Rectal smooth muscle tissue (tissue), 1 donor: ENCODE data around the gene CAMP.

ENCODE experiments used
- H3K27ac ChIP-seq: one replicate; pipeline ENCODE4 v1.7.0; 2013; ENCODE audit warnings: low read depth, low read length, inconsistent platforms
- H3K27me3 ChIP-seq: one replicate; pipeline ENCODE4 v1.7.0; 2013; ENCODE audit warnings: low read length; ENCODE audit not compliant: control insufficient read depth, insufficient read depth
- H3K36me3 ChIP-seq: one replicate; pipeline ENCODE4 v1.7.0; 2013; ENCODE audit warnings: low read length; ENCODE audit not compliant: control insufficient read depth, insufficient read depth
- H3K4me1 ChIP-seq: one replicate; pipeline ENCODE4 v1.7.0; 2013; ENCODE audit warnings: low read length; ENCODE audit not compliant: control insufficient read depth, insufficient read depth
- H3K4me3 ChIP-seq: one replicate; pipeline ENCODE4 v1.7.0; 2013; ENCODE audit warnings: low read length
- H3K9ac ChIP-seq: one replicate; pipeline ENCODE4 v1.7.0; 2013; ENCODE audit warnings: low read length

The CAMP gene

GRCh38 chr3:48241796-48242455, 18.6 kb downstream of the CAMP start:
- Histone ChIP-seq H3K4me1 (peaks cover 4% of the 10 kb centered on the region), H3K9ac (no peak overlapping the region), H3K27ac (peak overlapping the region; percentile 81), H3K27me3 (no peaks in the 10 kb centered on the region), H3K36me3 (no peaks in the 10 kb centered on the region), H3K4me3 (peak overlapping the region; percentile 95)

GRCh38 chr3:48243886-48244285, 20.6 kb downstream of the CAMP start:
- no peaks in the 10 kb centered on the region for H3K36me3 ChIP-seq
- no peak overlapping the region for H3K9ac ChIP-seq
- H3K27ac ChIP-seq: no peak overlapping the region
- H3K4me3 ChIP-seq: no peak overlapping the region
- no peaks in the 10 kb centered on the region for H3K27me3 ChIP-seq
- H3K4me1 ChIP-seq: peaks cover 4% of the 10 kb centered on the region

- Histone ChIP-seq H3K9ac (no peak overlapping the region), H3K27me3 (no peaks in the 10 kb centered on the region), H3K27ac (no peak overlapping the region), H3K4me3 (no peak overlapping the region), H3K36me3 (no peaks in the 10 kb centered on the region), H3K4me1 (peaks cover 4% of the 10 kb centered on the region)
Observed at GRCh38 chr3:48244461-48244860, 21.2 kb downstream of the CAMP start.

GRCh38 chr3:48245136-48245535, 21.8 kb downstream of the CAMP start:
- Histone ChIP-seq H3K36me3 (no peaks in the 10 kb centered on the region), H3K27ac (no peak overlapping the region), H3K27me3 (no peaks in the 10 kb centered on the region), H3K4me1 (peaks cover 4% of the 10 kb centered on the region), H3K9ac (no peak overlapping the region), H3K4me3 (no peak overlapping the region)

GRCh38 chr3:48247401-48247811, 24.1 kb downstream of the CAMP start:
- no peaks in the 10 kb centered on the region for H3K27me3 ChIP-seq
- no peaks in the 10 kb centered on the region for H3K4me1 ChIP-seq
- H3K36me3 ChIP-seq: no peaks in the 10 kb centered on the region
- no peak overlapping the region for H3K9ac ChIP-seq
- H3K4me3 ChIP-seq: no peak overlapping the region
- no peak overlapping the region for H3K27ac ChIP-seq

- Histone ChIP-seq H3K4me3 (no peak overlapping the region), H3K36me3 (no peaks in the 10 kb centered on the region), H3K9ac (no peak overlapping the region), H3K4me1 (no peaks in the 10 kb centered on the region), H3K27ac (no peak overlapping the region), H3K27me3 (no peaks in the 10 kb centered on the region)
Observed at GRCh38 chr3:48248095-48248850, 25.0 kb downstream of the CAMP start.

GRCh38 chr3:48256557-48256956, 33.3 kb downstream of the CAMP start:
- no peak overlapping the region for H3K4me3 ChIP-seq
- no peaks in the 10 kb centered on the region for H3K4me1 ChIP-seq
- H3K36me3 ChIP-seq: no peaks in the 10 kb centered on the region
- H3K27ac ChIP-seq: no peak overlapping the region
- H3K9ac ChIP-seq: no peak overlapping the region
- H3K27me3 ChIP-seq: no peaks in the 10 kb centered on the region

- no peak overlapping the region for H3K27ac ChIP-seq
- no peak overlapping the region for H3K4me3 ChIP-seq
- no peaks in the 10 kb centered on the region for H3K4me1 ChIP-seq
- H3K27me3 ChIP-seq: no peaks in the 10 kb centered on the region
- H3K9ac ChIP-seq: no peak overlapping the region
- no peaks in the 10 kb centered on the region for H3K36me3 ChIP-seq
Observed at GRCh38 chr3:48258530-48258929, 35.2 kb downstream of the CAMP start.

- Histone ChIP-seq H3K4me3 (no peak overlapping the region), H3K27ac (no peak overlapping the region), H3K4me1 (no peaks in the 10 kb centered on the region), H3K36me3 (peaks cover 7% of the 10 kb centered on the region), H3K9ac (no peak overlapping the region), H3K27me3 (no peaks in the 10 kb centered on the region)
Observed at GRCh38 chr3:48267782-48268181, 44.5 kb downstream of the CAMP start.

GRCh38 chr3:48268381-48268935, 45.2 kb downstream of the CAMP start:
- Histone ChIP-seq H3K4me1 (no peaks in the 10 kb centered on the region), H3K27me3 (no peaks in the 10 kb centered on the region), H3K4me3 (peak overlapping the region; percentile 46), H3K9ac (no peak overlapping the region), H3K36me3 (peaks cover 7% of the 10 kb centered on the region), H3K27ac (no peak overlapping the region)

- no peak overlapping the region for H3K27ac ChIP-seq
- H3K36me3 ChIP-seq: peaks cover 7% of the 10 kb centered on the region
- no peak overlapping the region for H3K9ac ChIP-seq
- peak overlapping the region; percentile 46 for H3K4me3 ChIP-seq
- H3K27me3 ChIP-seq: no peaks in the 10 kb centered on the region
- no peaks in the 10 kb centered on the region for H3K4me1 ChIP-seq
Observed at GRCh38 chr3:48268936-48269561, 45.8 kb downstream of the CAMP start.

GRCh38 chr3:48269592-48269991, 46.3 kb downstream of the CAMP start:
- Histone ChIP-seq H3K4me3 (peak overlapping the region; percentile 46), H3K27me3 (no peaks in the 10 kb centered on the region), H3K4me1 (no peaks in the 10 kb centered on the region), H3K36me3 (peaks cover 7% of the 10 kb centered on the region), H3K9ac (no peak overlapping the region), H3K27ac (no peak overlapping the region)
